ENCODE measurements around the gene CYP3A7. TPM values are rescaled to one million over a fixed set of nuclear protein-coding genes. Genes with fewer than 3 reads are reported as not detected.

Gene CYP3A7
- total and polyA plus RNA-seq, 2 of the 13 experiments (the other 11 are each of a cell fraction or from before 2014, with no cell fraction given): 5.8 to 6.4 TPM

GRCh38 chr7:99693427-99694200, 41.4 kb downstream of the CYP3A7 start (continued):
- TF ChIP-seq NCOA1 (CRISPR knock-in tag; IDR thresholded peaks at IDR 0.05): no peak
- TF ChIP-seq ZNF264 (CRISPR knock-in tag; IDR thresholded peaks at IDR 0.05): peak; percentile 66
- TF ChIP-seq E2F1 (CRISPR knock-in tag; IDR thresholded peaks at IDR 0.05): peak; percentile 31; the same call in 1 of the 2 replicates
- no peak for TF ChIP-seq GZF1 (CRISPR knock-in tag; IDR thresholded peaks at IDR 0.05)
- TF ChIP-seq ZNF672 (CRISPR knock-in tag; IDR thresholded peaks at IDR 0.05): no peak
- TF ChIP-seq ZNF512 (CRISPR knock-in tag; IDR thresholded peaks at IDR 0.05): no peak
- peak; percentile 33; the same call in 1 of the 2 replicates for TF ChIP-seq NCOR1 (IDR thresholded peaks at IDR 0.05; ENCODE audit: borderline replicate concordance, low read length)
- TF ChIP-seq GABPB1 (CRISPR knock-in tag; IDR thresholded peaks at IDR 0.05): peak; percentile 21; the same call in 1 of the 2 replicates
- TF ChIP-seq CC2D1A (CRISPR knock-in tag; IDR thresholded peaks at IDR 0.05): no peak; the same call in 1 of the 2 replicates
- no peak for TF ChIP-seq SMARCE1 (IDR thresholded peaks at IDR 0.05; ENCODE audit: borderline replicate concordance)
- peak; percentile 64 for TF ChIP-seq XRCC5 (optimal IDR thresholded peaks at IDR 0.05; ENCODE audit: low read length)
- peak; percentile 81 for TF ChIP-seq PAXIP1 (CRISPR knock-in tag; conservative IDR thresholded peaks at IDR 0.05)
- peak; percentile 42 for TF ChIP-seq PHF5A (CRISPR knock-in tag; IDR thresholded peaks at IDR 0.05; ENCODE audit: low read depth, unreplicated experiment)
- TF ChIP-seq U2AF1 (optimal IDR thresholded peaks at IDR 0.05; ENCODE audit: low read depth, low read length): no peak
- TF ChIP-seq POLR2A (IDR thresholded peaks at IDR 0.05; ENCODE audit: insufficient read depth in 1 of 2, low read depth in 2 of 2, low read length in 2 of 2): peak; percentile 72 to 84
- TF ChIP-seq ESRRA (CRISPR knock-in tag; IDR thresholded peaks at IDR 0.05; ENCODE audit: low read depth): no peak
- peak; percentile 79 for TF ChIP-seq ARHGAP35 (CRISPR knock-in tag; IDR thresholded peaks at IDR 0.05; ENCODE audit: borderline replicate concordance)
- TF ChIP-seq ZNF367 (CRISPR knock-in tag; IDR thresholded peaks at IDR 0.05; ENCODE audit: borderline replicate concordance): no peak
- TF ChIP-seq TFE3 (CRISPR knock-in tag; IDR thresholded peaks at IDR 0.05): peak; percentile 69
- peak; percentile 74 for TF ChIP-seq TGIF2 (CRISPR knock-in tag; IDR thresholded peaks at IDR 0.05)
